CD8-positive, alpha-beta memory T cell (primary cell): ENCODE measurements around the gene DOCK4. TPM values are rescaled to one million over a fixed set of nuclear protein-coding genes. Genes with fewer than 3 reads are reported as not detected.
"Not testable (repeated sequence)": the region's sequence is repeated elsewhere in the genome, so short reads cannot be mapped to it uniquely, and the experiment has no call there.

Experiments used
- CTCF ChIA-PET: fragments of 350-600 bp; sonication (Branson Sonifier 250); formaldehyde crosslinking; loops from one replicate; lab custom pipeline; 2021; ENCODE audit warnings: antibody characterized with exemption; lab: Charles Lee
- POLR2A ChIA-PET: fragments of 350-600 bp; sonication (Branson Sonifier 250); formaldehyde crosslinking; loops from one replicate; lab custom pipeline; 2021; ENCODE audit warnings: antibody characterized with exemption; lab: Charles Lee
- DNase-seq, 5 donors: peaks; one replicate each; pipeline versions ENCODE4 v3.0.0 to v3.0.0-alpha.2; 2020 to 2022; ENCODE audit warnings: mixed read lengths in 1 of 5
- H3K27ac ChIP-seq: one replicate; pipeline ENCODE4 v1.7.0; 2013; ENCODE audit warnings: low read depth, mild to moderate bottlenecking, low read length, moderate library complexity
- H3K27me3 ChIP-seq: 2 replicates; pipeline ENCODE4 v1.7.0; 2013; ENCODE audit warnings: low read length, mild to moderate bottlenecking; ENCODE audit not compliant: insufficient read depth, poor library complexity, severe bottlenecking
- H3K36me3 ChIP-seq: 2 replicates; pipeline ENCODE4 v1.7.0; 2013; ENCODE audit warnings: mild to moderate bottlenecking, low read length, moderate library complexity; ENCODE audit not compliant: insufficient read depth
- H3K4me1 ChIP-seq: 2 replicates; pipeline ENCODE4 v1.7.0; 2013; ENCODE audit warnings: mild to moderate bottlenecking, low read length, moderate library complexity; ENCODE audit not compliant: insufficient read depth
- H3K4me3 ChIP-seq: 2 replicates; pipeline ENCODE4 v1.7.0; 2013; ENCODE audit warnings: mild to moderate bottlenecking, low read length
- H3K9me3 ChIP-seq: 2 replicates; pipeline ENCODE4 v1.7.0; 2013; ENCODE audit warnings: mild to moderate bottlenecking, low read length
- H3K27ac Mint-ChIP-seq, 8 donors: one replicate each; pipeline ENCODE4 v1.8.0; 2020 to 2021; ENCODE audit warnings: mixed read lengths in 8 of 8, mild to moderate bottlenecking in 6 of 8, inconsistent platforms in 3 of 8, moderate library complexity in 3 of 8
- H3K27me3 Mint-ChIP-seq, 2 donors: one replicate each; pipeline ENCODE4 v1.8.0; 2020 to 2021; ENCODE audit warnings: mixed read lengths in 2 of 2, mild to moderate bottlenecking in 1 of 2, moderate library complexity in 1 of 2
- H3K36me3 Mint-ChIP-seq, 3 donors: one replicate each; pipeline ENCODE4 v1.8.0; 2020 to 2021; ENCODE audit warnings: mixed read lengths in 3 of 3, inconsistent platforms in 1 of 3, mild to moderate bottlenecking in 1 of 3
- H3K4me1 Mint-ChIP-seq, 3 donors: one replicate each; pipeline ENCODE4 v1.8.0; 2020 to 2021; ENCODE audit warnings: mixed read lengths in 3 of 3, inconsistent platforms in 1 of 3, mild to moderate bottlenecking in 1 of 3
- H3K4me3 Mint-ChIP-seq, 7 donors: one replicate each; pipeline ENCODE4 v1.8.0; 2020 to 2021; ENCODE audit warnings: mixed read lengths in 7 of 7, mild to moderate bottlenecking in 6 of 7, moderate library complexity in 4 of 7, inconsistent platforms in 2 of 7
- H3K9me3 Mint-ChIP-seq, 5 donors: one replicate each; pipeline ENCODE4 v1.8.0; 2020 to 2022; ENCODE audit warnings: mixed read lengths in 5 of 5, mild to moderate bottlenecking in 3 of 5, moderate library complexity in 2 of 5, inconsistent platforms in 1 of 5
- polyA plus RNA-seq: library from polyadenylated mRNA; unstranded; fragments of 300-500 nt; fragmentation: Illumina TruSeq; gene quantifications from one replicate; pipeline ENCODE4 v1.2.3, GENCODE V29; 2021
- total RNA-seq, 2 experiments: library from RNA; stranded (reverse); gene quantifications; one replicate each; pipeline ENCODE4 v1.2.3, GENCODE V29; 2021

The DOCK4 gene
- total and polyA plus RNA-seq, 3 experiments from 2014 or later = 1.2 TPM; not detected in 1

DNA sequence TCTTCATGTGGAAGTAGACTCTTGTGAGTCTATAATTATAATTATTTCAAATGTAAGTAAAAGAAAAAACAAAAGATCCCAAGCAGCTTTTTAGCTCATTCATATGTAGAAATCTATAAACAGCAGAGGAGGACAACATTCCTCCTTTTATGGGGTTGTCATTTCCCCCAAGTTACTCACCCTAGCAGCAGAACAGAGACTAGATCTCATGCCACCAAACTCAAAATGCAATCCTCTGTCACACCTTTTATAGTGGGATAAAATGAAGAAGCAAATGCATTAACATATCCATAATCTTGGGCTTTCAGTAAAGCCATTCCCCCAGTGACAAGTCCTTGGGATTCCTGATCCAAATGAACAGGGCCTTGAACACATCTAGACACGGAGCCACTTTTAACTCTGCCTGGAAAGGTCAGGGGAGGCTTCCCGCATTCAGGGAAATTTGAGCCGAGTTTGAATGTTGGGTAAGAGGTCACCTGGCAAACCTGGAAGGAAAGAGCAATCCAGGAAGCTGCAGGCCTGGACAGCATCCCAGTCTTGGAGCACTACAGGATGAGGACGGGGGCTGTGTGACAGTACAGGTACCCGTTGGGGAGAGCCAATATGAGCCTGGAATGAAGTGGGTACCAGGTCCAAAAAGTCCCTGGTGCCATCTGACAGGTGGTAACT is 76.4 kb downstream of the DOCK4 start:
- no peaks in the 10 kb centered on the region for H3K4me1 ChIP-seq
- DNase-seq = no peak
- H3K4me3 ChIP-seq = no peak overlapping the region
- H3K4me1 Mint-ChIP-seq = no peaks in the 10 kb centered on the region
- H3K36me3 ChIP-seq = no peaks in the 10 kb centered on the region
- no peak overlapping the region for H3K4me3 Mint-ChIP-seq
- H3K9me3 Mint-ChIP-seq = peaks cover 0 to 3% (median 0%) of the 10 kb centered on the region in 5 donors
- H3K27me3 Mint-ChIP-seq = peaks cover 7 to 13% of the 10 kb centered on the region in 2 donors
- no peak overlapping the region for H3K27ac Mint-ChIP-seq
- H3K27ac ChIP-seq = no peak overlapping the region
- CTCF ChIA-PET = no interaction called here
- peaks cover 0 to 2% (median 0%) of the 10 kb centered on the region in 3 donors for H3K36me3 Mint-ChIP-seq
- POLR2A ChIA-PET = no interaction called here
- no peaks in the 10 kb centered on the region for H3K9me3 ChIP-seq
- peaks cover 3% of the 10 kb centered on the region for H3K27me3 ChIP-seq

DNA sequence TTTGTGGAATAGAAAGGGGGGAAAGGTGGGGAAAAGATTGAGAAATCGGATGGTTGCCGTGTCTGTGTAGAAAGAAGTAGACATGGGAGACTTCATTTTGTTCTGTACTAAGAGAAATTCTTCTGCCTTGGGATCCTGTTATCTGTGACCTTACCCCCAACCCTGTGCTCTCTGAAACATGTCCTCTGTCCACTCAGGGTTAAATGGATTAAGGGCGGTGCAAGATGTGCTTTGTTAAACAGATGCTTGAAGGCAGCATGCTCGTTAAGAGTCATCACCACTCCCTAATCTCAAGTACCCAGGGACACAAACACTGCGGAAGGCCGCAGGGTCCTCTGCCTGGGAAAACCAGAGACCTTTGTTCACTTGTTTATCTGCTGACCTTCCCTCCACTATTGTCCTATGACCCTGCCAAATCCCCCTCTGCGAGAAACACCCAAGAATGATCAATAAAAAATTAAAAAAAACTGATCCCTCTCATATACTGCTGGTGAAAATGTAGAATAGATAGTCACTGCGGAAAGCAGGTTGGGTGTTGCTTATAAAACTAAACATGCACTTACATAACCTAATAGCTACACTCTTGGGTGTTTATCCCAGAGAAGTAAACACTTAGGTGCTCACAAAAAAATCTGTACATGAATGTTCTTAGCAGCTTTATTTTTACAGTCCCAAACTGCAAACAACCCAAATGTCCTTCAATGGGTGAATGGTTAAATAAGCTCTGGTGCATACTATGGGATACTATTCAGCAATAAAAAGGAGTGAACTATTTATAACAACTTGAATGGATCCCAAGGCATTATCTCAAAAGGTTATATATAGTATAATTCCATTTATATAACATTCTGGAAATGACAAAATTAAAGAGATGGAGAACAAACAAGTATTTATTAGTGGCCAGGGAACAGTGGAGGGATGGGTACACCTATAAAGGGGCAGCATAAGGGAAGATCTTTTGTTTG is 77.5 kb downstream of the DOCK4 start:
- H3K4me3 Mint-ChIP-seq, H3K4me1 Mint-ChIP-seq, H3K27ac Mint-ChIP-seq, H3K36me3 ChIP-seq, DNase-seq, POLR2A ChIA-PET, H3K4me3 ChIP-seq, H3K27ac ChIP-seq, H3K9me3 ChIP-seq, CTCF ChIA-PET, H3K4me1 ChIP-seq, H3K36me3 Mint-ChIP-seq, H3K27me3 ChIP-seq, H3K9me3 Mint-ChIP-seq: not testable (repeated sequence)
- peaks cover 6 to 13% of the 10 kb centered on the region in 2 donors for H3K27me3 Mint-ChIP-seq

DNA sequence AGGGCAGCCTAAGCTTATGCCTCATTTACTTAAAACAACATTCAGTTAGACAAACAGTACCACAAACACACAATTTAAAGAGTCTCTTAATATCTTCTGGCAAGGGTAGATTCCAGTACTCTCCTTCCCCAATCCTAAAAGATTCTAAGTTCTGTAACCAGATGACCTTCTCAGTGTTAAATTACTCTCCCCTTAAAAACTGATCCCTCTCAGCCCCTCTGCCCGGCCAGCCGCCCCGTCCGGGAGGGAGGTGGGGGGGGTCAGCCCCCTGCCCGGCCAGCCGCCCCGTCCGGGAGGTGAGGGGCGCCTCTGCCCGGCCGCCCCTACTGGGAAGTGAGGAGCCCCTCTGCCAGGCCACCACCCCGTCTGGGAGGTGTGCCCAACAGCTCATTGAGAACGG is 78.2 kb downstream of the DOCK4 start:
- H3K27me3 ChIP-seq, H3K27ac Mint-ChIP-seq, H3K4me1 Mint-ChIP-seq, H3K9me3 Mint-ChIP-seq, CTCF ChIA-PET, H3K4me3 ChIP-seq, H3K4me1 ChIP-seq, H3K27ac ChIP-seq, H3K36me3 ChIP-seq, POLR2A ChIA-PET, H3K4me3 Mint-ChIP-seq, DNase-seq, H3K9me3 ChIP-seq, H3K36me3 Mint-ChIP-seq: not testable (repeated sequence)
- H3K27me3 Mint-ChIP-seq = peaks cover 6 to 13% of the 10 kb centered on the region in 2 donors

GRCh38 chr7:112125250-112125649 is 80.9 kb downstream of the DOCK4 start:
- Mint-ChIP-seq H3K27me3 (peaks cover 2 to 5% of the 10 kb centered on the region in 2 donors), H3K27ac (no peak overlapping the region), H3K4me3 (no peak overlapping the region), H3K9me3 (peaks cover 0 to 3% (median 0%) of the 10 kb centered on the region in 5 donors), H3K36me3 (peaks cover 0 to 2% (median 0%) of the 10 kb centered on the region in 3 donors), H3K4me1 (no peaks in the 10 kb centered on the region)
- no peak overlapping the region for H3K27ac ChIP-seq
- H3K9me3 ChIP-seq = no peaks in the 10 kb centered on the region
- DNase-seq = no peak
- POLR2A ChIA-PET = no interaction called here
- no peaks in the 10 kb centered on the region for H3K4me1 ChIP-seq
- H3K36me3 ChIP-seq = no peaks in the 10 kb centered on the region
- H3K4me3 ChIP-seq = no peak overlapping the region
- H3K27me3 ChIP-seq = no peaks in the 10 kb centered on the region
- CTCF ChIA-PET = no interaction called here

DNA sequence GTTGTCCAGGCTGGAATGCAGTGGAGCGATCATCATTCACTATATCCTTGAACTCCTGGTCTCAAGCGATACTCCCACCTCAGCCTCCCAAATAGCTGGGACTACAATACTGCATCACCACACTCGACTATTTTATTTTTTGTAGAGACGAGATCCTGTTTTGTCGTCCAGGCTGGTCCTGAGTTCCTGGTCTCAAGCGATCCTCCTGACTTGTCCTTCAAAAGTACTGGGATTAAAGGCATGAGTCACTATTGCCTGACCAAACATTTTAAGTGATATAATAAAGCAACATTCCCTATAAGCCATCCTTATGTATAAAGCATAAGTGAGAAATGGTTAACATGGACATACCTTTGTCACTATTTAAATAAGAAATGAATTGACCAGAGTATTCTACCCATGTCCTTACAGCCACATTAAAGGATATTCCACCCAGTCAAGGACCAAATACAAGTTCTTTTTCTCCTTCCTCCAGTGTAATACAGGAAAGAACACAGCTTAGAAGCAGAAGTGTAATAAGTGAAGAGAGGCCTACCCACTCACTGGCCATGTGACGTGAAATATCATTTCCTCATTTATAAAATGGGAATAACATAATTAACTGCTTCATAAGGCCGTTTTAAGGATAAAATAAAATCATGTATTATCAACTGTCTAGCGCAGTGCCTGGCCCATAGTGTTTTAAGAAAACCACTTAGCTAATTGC is 82.0 kb downstream of the DOCK4 start:
- H3K36me3 Mint-ChIP-seq = peaks cover 0 to 2% (median 0%) of the 10 kb centered on the region in 3 donors
- Histone ChIP-seq H3K27ac (no peak overlapping the region), H3K4me3 (no peak overlapping the region), H3K27me3 (no peaks in the 10 kb centered on the region), H3K4me1 (no peaks in the 10 kb centered on the region), H3K9me3 (no peaks in the 10 kb centered on the region), H3K36me3 (no peaks in the 10 kb centered on the region)
- H3K4me1 Mint-ChIP-seq = no peaks in the 10 kb centered on the region
- DNase-seq = no peak
- ChIA-PET CTCF (no interaction called here), POLR2A (no interaction called here)
- peaks cover 2 to 4% of the 10 kb centered on the region in 2 donors for H3K27me3 Mint-ChIP-seq
- no peak overlapping the region for H3K27ac Mint-ChIP-seq
- H3K9me3 Mint-ChIP-seq = peaks cover 0 to 2% (median 0%) of the 10 kb centered on the region in 5 donors
- H3K4me3 Mint-ChIP-seq = no peak overlapping the region

GRCh38 chr7:112122798-112123197 is 83.4 kb downstream of the DOCK4 start:
- no peaks in the 10 kb centered on the region for H3K9me3 ChIP-seq
- Mint-ChIP-seq H3K27me3 (peaks cover 2 to 7% of the 10 kb centered on the region in 2 donors), H3K27ac (no peak overlapping the region), H3K4me3 (no peak overlapping the region), H3K9me3 (no peaks in the 10 kb centered on the region), H3K36me3 (peaks cover 0 to 2% (median 0%) of the 10 kb centered on the region in 3 donors), H3K4me1 (no peaks in the 10 kb centered on the region)
- no peak overlapping the region for H3K27ac ChIP-seq
- POLR2A ChIA-PET = no interaction called here
- DNase-seq = no peak
- H3K4me3 ChIP-seq = no peak overlapping the region
- CTCF ChIA-PET = no interaction called here
- H3K27me3 ChIP-seq = no peaks in the 10 kb centered on the region
- H3K4me1 ChIP-seq = no peaks in the 10 kb centered on the region
- no peaks in the 10 kb centered on the region for H3K36me3 ChIP-seq

DNA sequence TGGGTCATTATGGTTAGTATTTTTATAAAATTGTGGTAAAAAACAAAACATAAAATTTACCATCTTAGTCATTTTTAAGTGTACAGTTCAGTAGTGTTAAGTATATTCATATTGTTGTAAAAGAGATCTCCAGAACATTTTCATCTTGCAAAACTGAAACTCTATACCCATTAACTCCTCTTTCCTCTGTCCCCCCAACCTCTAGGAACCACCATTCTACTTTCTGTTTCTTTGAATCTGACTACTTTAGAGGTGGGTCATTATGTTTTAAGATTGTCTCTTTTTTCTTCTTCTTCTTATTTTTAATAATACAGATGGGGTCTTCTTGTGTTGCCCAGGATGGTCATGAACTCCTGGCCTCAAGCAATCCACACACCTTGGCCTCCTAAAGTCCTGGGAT is 84.1 kb downstream of the DOCK4 start:
- H3K36me3 ChIP-seq = no peaks in the 10 kb centered on the region
- peaks cover 0 to 2% (median 0%) of the 10 kb centered on the region in 3 donors for H3K36me3 Mint-ChIP-seq
- no peaks in the 10 kb centered on the region for H3K9me3 Mint-ChIP-seq
- H3K9me3 ChIP-seq = no peaks in the 10 kb centered on the region
- no peak overlapping the region for H3K27ac Mint-ChIP-seq
- DNase-seq = no peak
- H3K4me1 ChIP-seq = no peaks in the 10 kb centered on the region
- no peak overlapping the region for H3K4me3 Mint-ChIP-seq
- ChIA-PET CTCF (no interaction called here), POLR2A (no interaction called here)
- H3K4me3 ChIP-seq = no peak overlapping the region
- H3K4me1 Mint-ChIP-seq = no peaks in the 10 kb centered on the region
- peaks cover 2 to 9% of the 10 kb centered on the region in 2 donors for H3K27me3 Mint-ChIP-seq
- H3K27me3 ChIP-seq = no peaks in the 10 kb centered on the region
- H3K27ac ChIP-seq = no peak overlapping the region

GRCh38 chr7:112121318-112121717 is 84.9 kb downstream of the DOCK4 start:
- CTCF ChIA-PET = no interaction called here

More at GRCh38 chr7:112121318-112121717, 84.9 kb downstream of the DOCK4 start:
- H3K4me1 Mint-ChIP-seq = no peaks in the 10 kb centered on the region
- H3K27ac Mint-ChIP-seq = no peak overlapping the region
- no peaks in the 10 kb centered on the region for H3K36me3 ChIP-seq
- H3K4me3 Mint-ChIP-seq = no peak overlapping the region
- H3K9me3 Mint-ChIP-seq = no peaks in the 10 kb centered on the region
- H3K27me3 ChIP-seq = no peaks in the 10 kb centered on the region
- no peak for DNase-seq
- no peaks in the 10 kb centered on the region for H3K4me1 ChIP-seq
- POLR2A ChIA-PET = no interaction called here
- H3K9me3 ChIP-seq = no peaks in the 10 kb centered on the region
- no peak overlapping the region for H3K4me3 ChIP-seq
- H3K27ac ChIP-seq = no peak overlapping the region
- H3K36me3 Mint-ChIP-seq = peaks cover 0 to 1% (median 0%) of the 10 kb centered on the region in 3 donors
- peaks cover 2 to 11% of the 10 kb centered on the region in 2 donors for H3K27me3 Mint-ChIP-seq
